Endothelial cell of umbilical vein (primary cell): Measurements from ENCODE around the gene ERO1A. TPM values are rescaled to one million over a fixed set of nuclear protein-coding genes. Genes with fewer than 3 reads are reported as not detected.

Source experiments
- BruUV-seq: library from RNA; stranded (reverse); fragments of 400-500 nt; replicated peaks from 2 replicates; lab custom pipeline; 2021; lab: Mats Ljungman, UMichigan
- CTCF ChIA-PET: fragments of 300-600, 350-600 bp; sonication (Branson Sonifier 250); formaldehyde crosslinking; loops from one replicate; lab custom pipeline; 2021; ENCODE audit warnings: antibody characterized with exemption, inconsistent platforms; lab: Charles Lee
- POLR2A ChIA-PET: fragments of 300-600, 350-600 bp; sonication (Branson Sonifier 250); formaldehyde crosslinking; loops from one replicate; lab custom pipeline; 2021; ENCODE audit warnings: antibody characterized with exemption, inconsistent platforms; lab: Charles Lee
- DNase-seq: peaks from one replicate; pipeline ENCODE4 v3.0.0-alpha.2; 2011; ENCODE audit warnings: low read depth, low spot score
- FAIRE-seq: peaks from 2 replicates; lab custom pipeline; 2011; peaks lifted over from hg19 to GRCh38; lab: Jason Lieb, UNC
- H2AFZ ChIP-seq: 2 replicates; pipeline ENCODE4 v1.6.0; 2012; ENCODE audit warnings: low read depth, low read length, control low read depth, inconsistent platforms
- H3K27ac ChIP-seq: 2 replicates; pipeline ENCODE4 v1.5.1; 2011; ENCODE audit warnings: low read depth, mild to moderate bottlenecking, control low read depth, low read length, moderate library complexity; ENCODE audit not compliant: insufficient read depth
- H3K27me3 ChIP-seq, 2 experiments: 2 replicates each; pipeline versions ENCODE4 v1.6.0 to v1.6.1; 2011; ENCODE audit warnings: low read length in 2 of 2, mixed read lengths in 1 of 2; ENCODE audit not compliant: control insufficient read depth in 2 of 2, insufficient read depth in 2 of 2
- H3K36me3 ChIP-seq, 2 experiments: 2 replicates in 1 of 2; 3 replicates in 1 of 2; pipeline ENCODE4 v1.5.1; 2011; ENCODE audit warnings: low read length in 2 of 2, mild to moderate bottlenecking in 1 of 2, moderate library complexity in 1 of 2; ENCODE audit not compliant: control insufficient read depth in 2 of 2, insufficient read depth in 2 of 2; ENCODE audit errors: extremely low read depth in 1 of 2
- H3K4me1 ChIP-seq: 3 replicates; pipeline ENCODE4 v1.5.1; 2011; ENCODE audit warnings: mild to moderate bottlenecking, low read length; ENCODE audit not compliant: control insufficient read depth, insufficient read depth; ENCODE audit errors: extremely low read depth
- H3K4me2 ChIP-seq: 2 replicates; pipeline ENCODE4 v1.6.1; 2011; ENCODE audit warnings: low read length, control low read depth, mixed read lengths; ENCODE audit not compliant: insufficient read depth
- H3K4me3 ChIP-seq, 3 experiments: fragments of 200-600 bp in 1 of 3; sonication (generic), shearing (Covaris generic) in 1 of 3; replicated peaks in 1 of 3; 2 replicates each; pipeline ENCODE4 v1.5.1; 2011 to 2016; ENCODE audit warnings: control low read depth in 3 of 3, low read length in 3 of 3, mild to moderate bottlenecking in 2 of 3, inconsistent platforms in 1 of 3, low read depth in 1 of 3, moderate library complexity in 1 of 3; ENCODE audit not compliant: insufficient read depth in 1 of 3
- H3K79me2 ChIP-seq: 2 replicates; pipeline ENCODE4 v1.6.0; 2012; ENCODE audit warnings: low read length, inconsistent platforms; ENCODE audit not compliant: control insufficient read depth, insufficient read depth
- H3K9ac ChIP-seq: replicated peaks from 2 replicates; pipeline ENCODE3; 2011; ENCODE audit warnings: low read length, control low read depth; ENCODE audit not compliant: insufficient read depth; ENCODE audit errors: extremely low read depth
- H3K9me1 ChIP-seq: replicated peaks from 3 replicates; pipeline ENCODE4 v1.6.0; 2011; ENCODE audit warnings: mild to moderate bottlenecking, low read length; ENCODE audit not compliant: control insufficient read depth, insufficient read depth; ENCODE audit errors: extremely low read depth
- H3K9me3 ChIP-seq: replicated peaks from 2 replicates; pipeline ENCODE4 v1.5.1; 2012; ENCODE audit warnings: low read length, inconsistent platforms; ENCODE audit not compliant: control insufficient read depth, insufficient read depth
- H4K20me1 ChIP-seq: replicated peaks from 2 replicates; pipeline ENCODE3; 2011; ENCODE audit warnings: mild to moderate bottlenecking, low read length; ENCODE audit not compliant: control insufficient read depth, insufficient read depth; ENCODE audit errors: extremely low read depth
- EZH2 ChIP-seq: IDR thresholded peaks from 2 replicates; pipeline ENCODE4 v1.6.1; 2012; ENCODE audit warnings: borderline replicate concordance, low read depth, mild to moderate bottlenecking, moderate library complexity, low read length, inconsistent platforms; ENCODE audit not compliant: severe bottlenecking
- FOS ChIP-seq: IDR thresholded peaks from 2 replicates; pipeline ENCODE4 v1.6.1; 2011; ENCODE audit warnings: mild to moderate bottlenecking, low read length, moderate library complexity, borderline replicate concordance; ENCODE audit not compliant: insufficient read depth
- GATA2 ChIP-seq: IDR thresholded peaks from 2 replicates; pipeline ENCODE4 v1.7.0; 2011; ENCODE audit warnings: low read depth, mild to moderate bottlenecking, moderate library complexity, mixed read lengths, low read length; ENCODE audit not compliant: insufficient read length, insufficient read depth
- JUN ChIP-seq: IDR thresholded peaks from 2 replicates; pipeline ENCODE4 v1.6.1; 2011; ENCODE audit warnings: borderline replicate concordance, low read depth; ENCODE audit not compliant: insufficient read length, insufficient read depth
- MYC ChIP-seq: IDR thresholded peaks from one replicate; pipeline ENCODE4 v1.6.1; 2011; ENCODE audit warnings: mild to moderate bottlenecking, low read depth, low read length
- POLR2A ChIP-seq: IDR thresholded peaks from 2 replicates; pipeline ENCODE4 v1.6.1; 2012; ENCODE audit warnings: low read depth, mild to moderate bottlenecking, control low read depth, low read length
- POLR2AphosphoS5 ChIP-seq: IDR thresholded peaks from 2 replicates; pipeline ENCODE4 v1.6.1; 2012; ENCODE audit warnings: low read depth, mild to moderate bottlenecking, control low read depth, low read length, moderate library complexity; ENCODE audit not compliant: insufficient read depth
- dilution Hi-C: fragments of 300-500 bp; cut with MboI; formaldehyde crosslinking; loops from one replicate; pipeline ENCODE4 v1.15.0; 2019; ENCODE audit warnings: low sequenced_read_pairs; ENCODE audit not compliant: extremely low pct_ligation_motif_present
- intact Hi-C: fragments of 100-400 bp; cut with micrococcal nuclease; formaldehyde crosslinking; loops from one replicate; pipeline ENCODE4 v1.10.0; 2022
- polyA plus RNA-seq, 4 experiments: library from polyadenylated mRNA; depleted of rRNA in 3 of 4; stranded (reverse) in 3 of 4; unstranded in 1 of 4; fragments of >200 nt; gene quantifications; 2 replicates each; pipeline versions ENCODE4 v1.2.1 to v1.2.3, GENCODE V29; 2011 to 2012; ENCODE audit warnings: missing spikeins in 1 of 4
- total RNA-seq: library from RNA; stranded (reverse); gene quantifications from 2 replicates; pipeline ENCODE4 v1.2.3, GENCODE V29; 2021
- TF ChIP-seq, protein P1 (sequence below), 2 donors: IDR thresholded peaks; 1 replicate in 1 of 2; 2 replicates in 1 of 2; pipeline ENCODE4 v1.5.1; 2011; ENCODE audit warnings: low read length in 2 of 2, mild to moderate bottlenecking in 2 of 2, moderate library complexity in 2 of 2, control low read depth in 1 of 2, inconsistent platforms in 1 of 2, low read depth in 1 of 2; ENCODE audit not compliant: insufficient read depth in 1 of 2; ENCODE audit errors: extremely low read depth in 1 of 2
- TF ChIP-seq, protein P2 (sequence below): IDR thresholded peaks from 2 replicates; pipeline ENCODE4 v1.6.1; 2011; ENCODE audit not compliant: insufficient read depth, insufficient read length

The ERO1A gene
- total and polyA plus RNA-seq, 2 donors (not counting 3 experiments of a cell fraction or from before 2014, with no cell fraction given): 20.7 to 71.4 TPM

DNA sequence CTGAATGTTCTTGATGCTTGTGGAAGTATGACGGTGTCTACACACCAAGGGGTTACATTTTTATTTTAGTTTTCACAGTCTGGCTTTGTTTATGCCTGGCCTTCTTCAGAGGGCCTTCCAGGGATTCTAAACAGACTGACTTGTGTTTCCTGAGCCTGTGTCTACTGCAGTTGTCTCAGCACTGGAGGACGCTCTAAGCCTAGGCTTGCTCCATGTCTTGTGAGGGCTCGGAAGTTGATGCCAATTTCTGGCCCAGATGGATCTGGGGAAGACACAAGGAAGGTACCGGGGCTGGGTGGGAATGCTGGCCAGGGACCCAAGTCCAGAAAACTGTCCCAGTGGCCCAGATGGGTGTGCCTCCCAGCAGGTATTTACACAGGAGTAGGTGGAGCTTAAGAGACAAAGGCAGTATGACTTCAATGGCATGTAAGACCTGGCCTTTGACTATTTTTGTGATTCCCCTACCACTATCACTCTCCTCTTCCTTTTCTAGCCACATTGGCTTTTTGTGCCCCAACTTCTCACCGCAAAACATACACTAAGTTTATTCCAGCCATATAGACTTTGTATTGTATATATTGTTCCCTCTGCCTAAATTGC is 85.8 kb downstream of the ERO1A start:
- Histone ChIP-seq H3K9me3 (no peaks in the 10 kb centered on the region), H4K20me1 (no peaks in the 10 kb centered on the region), H3K4me2 (no peak overlapping the region), H3K4me3 (no peak overlapping the region), H3K79me2 (no peaks in the 10 kb centered on the region), H3K9ac (no peak overlapping the region), H3K4me1 (no peaks in the 10 kb centered on the region), H2AFZ (no peak overlapping the region), H3K27ac (no peak overlapping the region), H3K27me3 (no peaks in the 10 kb centered on the region), H3K9me1 (no peaks in the 10 kb centered on the region), H3K36me3 (no peaks in the 10 kb centered on the region)
- TF ChIP-seq POLR2A: no peak
- no peak for TF ChIP-seq JUN
- TF ChIP-seq, protein P1, sequence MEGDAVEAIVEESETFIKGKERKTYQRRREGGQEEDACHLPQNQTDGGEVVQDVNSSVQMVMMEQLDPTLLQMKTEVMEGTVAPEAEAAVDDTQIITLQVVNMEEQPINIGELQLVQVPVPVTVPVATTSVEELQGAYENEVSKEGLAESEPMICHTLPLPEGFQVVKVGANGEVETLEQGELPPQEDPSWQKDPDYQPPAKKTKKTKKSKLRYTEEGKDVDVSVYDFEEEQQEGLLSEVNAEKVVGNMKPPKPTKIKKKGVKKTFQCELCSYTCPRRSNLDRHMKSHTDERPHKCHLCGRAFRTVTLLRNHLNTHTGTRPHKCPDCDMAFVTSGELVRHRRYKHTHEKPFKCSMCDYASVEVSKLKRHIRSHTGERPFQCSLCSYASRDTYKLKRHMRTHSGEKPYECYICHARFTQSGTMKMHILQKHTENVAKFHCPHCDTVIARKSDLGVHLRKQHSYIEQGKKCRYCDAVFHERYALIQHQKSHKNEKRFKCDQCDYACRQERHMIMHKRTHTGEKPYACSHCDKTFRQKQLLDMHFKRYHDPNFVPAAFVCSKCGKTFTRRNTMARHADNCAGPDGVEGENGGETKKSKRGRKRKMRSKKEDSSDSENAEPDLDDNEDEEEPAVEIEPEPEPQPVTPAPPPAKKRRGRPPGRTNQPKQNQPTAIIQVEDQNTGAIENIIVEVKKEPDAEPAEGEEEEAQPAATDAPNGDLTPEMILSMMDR (IDR thresholded peaks at IDR 0.05; ENCODE audit: extremely low read depth in 1 of 2, insufficient read depth in 1 of 2, low read depth in 1 of 2, low read length in 2 of 2): no peak
- TF ChIP-seq MYC: no peak
- TF ChIP-seq POLR2AphosphoS5: no peak
- intact Hi-C loops (no loop called here), dilution Hi-C loops (no loop called here)
- POLR2A ChIA-PET: no interaction called here
- FAIRE-seq (no peak), DNase-seq (no peak)
- BruUV-seq: no TSS peak
- CTCF ChIA-PET: no interaction called here

DNA sequence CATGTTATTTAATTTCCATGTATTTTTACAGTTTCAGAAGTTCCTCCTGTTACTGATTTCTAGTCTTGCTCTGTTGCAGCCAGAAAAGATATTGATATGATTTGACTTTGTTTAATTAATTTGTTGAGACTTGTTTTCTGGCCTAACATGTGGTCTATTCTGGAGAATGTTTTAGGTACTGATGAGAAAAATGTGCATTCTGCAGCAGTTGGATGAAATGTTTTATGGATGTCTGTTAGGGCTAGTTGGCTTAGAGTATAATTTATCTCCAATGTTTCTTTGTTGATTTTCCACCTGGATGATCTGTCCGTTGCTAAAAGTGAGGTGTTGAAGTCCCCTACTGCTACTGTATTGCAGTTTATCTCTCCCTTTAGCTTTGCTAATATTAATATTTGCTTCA is 88.3 kb downstream of the ERO1A start:
- intact Hi-C loops (no loop called here), dilution Hi-C loops (no loop called here)
- H3K4me1 ChIP-seq: no peaks in the 10 kb centered on the region
- DNase-seq (no peak), FAIRE-seq (no peak)
- no peaks in the 10 kb centered on the region for H3K36me3 ChIP-seq
- BruUV-seq: no TSS peak
- no peak overlapping the region for H3K4me2 ChIP-seq
- H3K79me2 ChIP-seq: no peaks in the 10 kb centered on the region
- POLR2A ChIA-PET: no interaction called here
- H3K27me3 ChIP-seq: no peaks in the 10 kb centered on the region
- H3K9ac ChIP-seq: no peak overlapping the region
- no peaks in the 10 kb centered on the region for H4K20me1 ChIP-seq
- H3K9me1 ChIP-seq: no peaks in the 10 kb centered on the region
- H3K27ac ChIP-seq: no peak overlapping the region
- TF ChIP-seq MYC (no peak), GATA2 (no peak), POLR2AphosphoS5 (no peak), EZH2 (no peak), FOS (no peak), POLR2A (no peak), JUN (no peak)
- TF ChIP-seq, protein P2, sequence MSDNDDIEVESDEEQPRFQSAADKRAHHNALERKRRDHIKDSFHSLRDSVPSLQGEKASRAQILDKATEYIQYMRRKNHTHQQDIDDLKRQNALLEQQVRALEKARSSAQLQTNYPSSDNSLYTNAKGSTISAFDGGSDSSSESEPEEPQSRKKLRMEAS: no peak
- TF ChIP-seq, protein P1 (IDR thresholded peaks at IDR 0.05; ENCODE audit: extremely low read depth in 1 of 2, insufficient read depth in 1 of 2, low read depth in 1 of 2, low read length in 2 of 2): no peak
- CTCF ChIA-PET: interaction anchor here (0.7 kb wide), 1 partner anchor 38 kb away, joined by 3 read pairs; no protein-coding TSS in a partner anchor
- H3K4me3 ChIP-seq: no peak overlapping the region
- no peaks in the 10 kb centered on the region for H3K9me3 ChIP-seq
- no peak overlapping the region for H2AFZ ChIP-seq
